Measurements from ENCODE around the gene ATP8B3.

Gene ATP8B3

DNA sequence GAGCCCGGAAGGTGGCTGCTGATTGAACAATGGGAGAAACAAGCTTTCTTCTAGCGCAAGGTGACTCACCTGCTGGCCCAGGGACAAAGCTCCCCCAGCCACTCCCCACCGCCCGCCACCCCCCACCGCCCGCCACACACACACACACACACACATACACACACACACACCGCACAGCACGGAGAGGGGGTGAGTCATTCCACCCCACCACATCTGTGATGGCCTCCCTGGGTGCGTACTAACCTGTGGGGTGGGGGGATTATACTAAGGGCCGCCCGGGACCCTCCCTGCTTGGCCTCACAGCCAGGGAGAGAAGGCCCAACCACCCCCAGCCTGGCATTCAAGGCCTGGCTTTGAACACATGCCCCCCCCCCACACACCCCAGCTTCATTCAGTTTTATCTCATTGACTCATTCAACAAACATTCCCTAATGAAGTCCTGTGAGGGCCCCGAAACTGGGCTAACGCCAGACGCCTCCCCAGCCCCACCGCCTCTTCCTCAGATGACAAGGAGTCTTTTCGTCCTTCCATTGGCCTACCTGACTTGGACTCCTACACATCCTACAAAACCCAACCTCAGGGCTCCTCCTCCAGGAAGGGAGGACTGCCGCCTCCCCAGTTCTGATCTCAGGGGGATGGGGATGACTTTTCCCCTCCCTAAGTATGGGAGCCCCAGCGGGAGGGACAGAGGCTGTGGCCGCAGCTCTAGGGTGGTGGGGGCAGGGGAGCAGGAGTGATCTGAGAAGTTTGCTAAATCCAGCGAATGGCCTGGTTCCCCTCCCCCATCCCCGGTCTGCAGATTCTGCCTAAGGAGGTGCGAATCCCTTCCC, 64.6 kb downstream of the ATP8B3 start:
- TF ChIP-seq CTCF (IDR thresholded peaks at IDR 0.05; ENCODE audit: low read depth, low read length, missing control alignments): no peak
- in situ Hi-C loops (cut with HindIII; ENCODE audit: low sequenced_read_pairs): no loop called here
- DNase-seq (ENCODE audit: low read depth): peak; percentile 27
- no peak overlapping the region for H3K4me3 ChIP-seq (ENCODE audit: low read depth, low read length)

DNA sequence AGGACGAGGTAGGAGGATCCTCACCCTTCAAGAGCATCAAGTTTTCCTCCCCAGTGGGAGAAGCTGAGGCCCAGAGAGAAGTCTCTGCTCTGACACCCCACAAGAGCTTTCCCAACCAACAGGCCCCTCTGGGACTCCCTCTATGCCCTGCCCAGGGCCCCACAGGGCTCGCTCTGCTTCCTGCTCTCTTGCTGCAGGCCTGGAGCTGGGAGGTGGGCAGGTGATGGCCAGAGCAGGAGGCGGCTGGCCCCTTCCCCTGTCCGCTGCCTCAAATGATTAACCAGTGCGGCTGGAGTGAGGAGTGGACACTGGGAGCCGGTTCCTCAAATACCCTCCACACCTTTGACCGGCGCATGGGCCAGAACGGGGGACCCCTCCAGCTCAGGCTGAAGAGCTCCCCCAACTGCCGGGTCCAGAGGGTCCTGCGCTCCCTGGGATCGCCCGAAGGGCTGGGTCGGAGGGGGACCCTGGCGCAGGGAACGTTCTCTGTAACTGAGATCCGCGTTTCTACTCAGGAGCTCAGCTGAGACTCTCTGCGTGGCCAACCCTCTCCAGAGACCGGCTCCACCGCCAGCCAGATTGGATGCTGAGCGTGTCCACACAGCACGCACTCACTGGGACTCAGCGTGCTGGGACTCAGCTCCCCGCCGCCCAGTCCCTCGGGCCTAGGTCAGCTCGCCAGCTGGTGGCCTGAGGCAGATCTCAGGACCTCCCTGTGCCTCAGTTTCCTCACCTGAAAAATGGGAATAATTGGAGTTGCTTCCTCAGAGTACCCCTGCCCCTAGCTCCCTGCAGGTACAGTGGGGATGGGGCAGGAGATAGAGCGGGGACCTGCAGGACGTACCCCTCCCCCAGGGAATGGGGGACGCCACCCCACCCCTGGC, 65.4 kb downstream of the ATP8B3 start:
- H3K4me3 ChIP-seq (ENCODE audit: low read depth, low read length): no peak overlapping the region
- in situ Hi-C loops (cut with HindIII; ENCODE audit: low sequenced_read_pairs): no loop called here
- no peak for DNase-seq (ENCODE audit: low read depth)
- no peak for TF ChIP-seq CTCF (IDR thresholded peaks at IDR 0.05; ENCODE audit: low read depth, low read length, missing control alignments)

GRCh38 chr19:1745589-1746031, 66.5 kb downstream of the ATP8B3 start:
- in situ Hi-C loops (cut with HindIII; ENCODE audit: low sequenced_read_pairs): no loop called here
- no peak overlapping the region for H3K4me3 ChIP-seq (ENCODE audit: low read depth, low read length)
- DNase-seq (ENCODE audit: low read depth): no peak
- no peak for TF ChIP-seq CTCF (IDR thresholded peaks at IDR 0.05; ENCODE audit: low read depth, low read length, missing control alignments)

DNA sequence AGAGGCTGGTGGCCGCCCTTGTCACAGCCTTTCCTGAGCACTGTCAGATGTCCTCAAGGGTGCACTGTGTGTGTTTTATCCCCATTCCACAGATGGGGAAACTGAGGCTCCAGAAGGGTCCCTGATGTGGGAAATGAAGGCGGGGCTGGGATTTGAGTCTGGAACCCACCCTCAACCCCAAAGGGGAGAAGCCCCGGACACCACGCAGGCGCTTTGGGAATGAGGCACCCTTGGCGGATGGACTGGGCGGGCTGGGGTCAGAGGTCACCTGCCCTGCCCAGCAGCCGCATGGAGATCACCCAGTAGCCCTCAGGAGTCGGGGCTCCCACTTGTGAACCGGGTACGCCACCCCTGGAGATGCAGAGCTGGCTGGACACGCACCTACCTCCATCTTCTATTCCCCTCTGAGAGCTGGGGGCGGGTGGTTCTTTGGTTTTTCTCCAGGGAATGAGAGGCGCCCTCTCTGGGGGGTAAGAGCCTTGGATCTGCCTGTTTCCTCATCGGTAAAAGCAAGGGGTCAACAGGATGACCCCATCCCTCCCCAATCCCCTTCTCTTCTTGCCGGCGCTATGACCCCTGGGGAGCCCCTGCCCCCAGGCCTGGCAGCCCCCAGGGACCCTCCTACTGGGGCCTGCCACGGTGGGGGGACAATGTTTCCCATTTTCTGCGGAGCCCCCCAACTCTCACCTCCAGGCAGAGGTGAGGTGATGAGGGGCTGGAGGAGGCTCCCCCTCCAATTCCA, 67.1 kb downstream of the ATP8B3 start:
- no peak for TF ChIP-seq CTCF (IDR thresholded peaks at IDR 0.05; ENCODE audit: low read depth, low read length, missing control alignments)
- no peak for DNase-seq (ENCODE audit: low read depth)

DNA sequence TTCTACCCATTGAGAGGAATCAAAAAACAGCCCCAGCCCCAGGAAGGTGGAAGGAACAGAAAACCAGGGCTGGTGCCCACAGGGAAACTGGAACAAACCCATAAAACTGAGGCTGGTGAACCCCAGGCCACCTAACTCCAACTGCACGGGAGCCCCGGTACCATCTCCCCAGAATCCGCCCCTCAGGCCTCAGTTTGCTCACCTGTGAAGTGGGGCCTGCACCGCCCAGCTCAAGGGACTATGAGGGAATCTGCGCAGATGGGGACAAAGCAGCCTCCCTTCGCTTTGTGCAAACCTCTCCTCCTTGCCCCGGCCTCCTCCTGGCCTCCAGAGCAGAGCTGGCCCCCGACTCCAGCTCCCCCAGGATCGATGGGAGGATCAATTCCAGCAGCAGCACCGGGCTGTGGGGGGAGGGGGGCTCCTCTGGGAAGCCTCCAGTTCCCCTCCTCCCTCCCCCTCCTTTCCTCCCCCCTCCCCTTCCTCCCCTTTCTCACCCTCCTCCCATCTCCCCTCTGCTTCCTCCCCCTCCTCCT, 67.9 kb downstream of the ATP8B3 start:
- no peak for TF ChIP-seq CTCF (IDR thresholded peaks at IDR 0.05; ENCODE audit: low read depth, low read length, missing control alignments)
- H3K4me3 ChIP-seq (ENCODE audit: low read depth, low read length): no peak overlapping the region
- no peak for DNase-seq (ENCODE audit: low read depth)
- in situ Hi-C loops (cut with HindIII; ENCODE audit: low sequenced_read_pairs): no loop called here

More for the DNA sequence above, 67.1 kb downstream of the ATP8B3 start:
- H3K4me3 ChIP-seq (ENCODE audit: low read depth, low read length): no peak overlapping the region
- in situ Hi-C loops (cut with HindIII; ENCODE audit: low sequenced_read_pairs): no loop called here
